ENCODE results near the gene HES4.

HES4 gene

GRCh38 chr1:1045129-1045528 lies 45.2 kb upstream of the HES4 start:
- no peak for TF ChIP-seq CTCF (IDR thresholded peaks at IDR 0.05; ENCODE audit: low read depth, low read length, missing control alignments)
- in situ Hi-C loops (cut with HindIII; ENCODE audit: low sequenced_read_pairs), result no loop called here
- H3K4me3 ChIP-seq (ENCODE audit: low read depth, low read length), result no peak overlapping the region

GRCh38 chr1:1044455-1045078 lies 44.7 kb upstream of the HES4 start:
- TF ChIP-seq CTCF (IDR thresholded peaks at IDR 0.05; ENCODE audit: low read depth, low read length, missing control alignments), result no peak
- no peak overlapping the region for H3K4me3 ChIP-seq (ENCODE audit: low read depth, low read length)
- in situ Hi-C loops (cut with HindIII; ENCODE audit: low sequenced_read_pairs), result no loop called here
- DNase-seq (ENCODE audit: low read depth), result no peak

More at GRCh38 chr1:1045129-1045528, 45.2 kb upstream of the HES4 start:
- DNase-seq (ENCODE audit: low read depth), result no peak

- no peak for DNase-seq (ENCODE audit: low read depth)
- in situ Hi-C loops (cut with HindIII; ENCODE audit: low sequenced_read_pairs), result no loop called here
- no peak for TF ChIP-seq CTCF (IDR thresholded peaks at IDR 0.05; ENCODE audit: low read depth, low read length, missing control alignments)
- no peak overlapping the region for H3K4me3 ChIP-seq (ENCODE audit: low read depth, low read length)
Observed at GRCh38 chr1:1043921-1044320, 44.0 kb upstream of the HES4 start.

- in situ Hi-C loops (cut with HindIII; ENCODE audit: low sequenced_read_pairs), result no loop called here
- no peak overlapping the region for H3K4me3 ChIP-seq (ENCODE audit: low read depth, low read length)
- DNase-seq (ENCODE audit: low read depth), result no peak
- TF ChIP-seq CTCF (IDR thresholded peaks at IDR 0.05; ENCODE audit: low read depth, low read length, missing control alignments), result no peak
Observed at GRCh38 chr1:1043411-1043810, 43.5 kb upstream of the HES4 start.

- no peak overlapping the region for H3K4me3 ChIP-seq (ENCODE audit: low read depth, low read length)
- DNase-seq (ENCODE audit: low read depth), result no peak
- in situ Hi-C loops (cut with HindIII; ENCODE audit: low sequenced_read_pairs), result no loop called here
- no peak for TF ChIP-seq CTCF (IDR thresholded peaks at IDR 0.05; ENCODE audit: low read depth, low read length, missing control alignments)
Observed at GRCh38 chr1:1042835-1043234, 42.9 kb upstream of the HES4 start.

- H3K4me3 ChIP-seq (ENCODE audit: low read depth, low read length), result no peak overlapping the region
- DNase-seq (ENCODE audit: low read depth), result no peak
- in situ Hi-C loops (cut with HindIII; ENCODE audit: low sequenced_read_pairs), result no loop called here
- TF ChIP-seq CTCF (IDR thresholded peaks at IDR 0.05; ENCODE audit: low read depth, low read length, missing control alignments), result no peak
Observed at GRCh38 chr1:1041873-1042272, 42.0 kb upstream of the HES4 start.

Data from astrocyte of the cerebellum (primary cell).